SU-DHL-6 (cell line): ENCODE data around the gene SLC24A2.

Experiments
- EZH2phosphoT487 ChIP-seq: fragments of 200-600 bp; sonication (generic), shearing (Covaris generic); conservative IDR thresholded peaks from 2 replicates; pipeline ENCODE4 v1.6.1; 2018; ENCODE audit warnings: mild to moderate bottlenecking, antibody characterized with exemption, low read length, moderate library complexity, mixed read lengths
- TF ChIP-seq, protein P1 (sequence below): fragments of 200-600 bp; sonication (generic); IDR thresholded peaks from one replicate; pipeline ENCODE4 v1.5.1; 2017; ENCODE audit warnings: antibody characterized with exemption, mild to moderate bottlenecking, low read length, moderate library complexity; ENCODE audit not compliant: insufficient read depth, poor library complexity, severe bottlenecking

DNA sequence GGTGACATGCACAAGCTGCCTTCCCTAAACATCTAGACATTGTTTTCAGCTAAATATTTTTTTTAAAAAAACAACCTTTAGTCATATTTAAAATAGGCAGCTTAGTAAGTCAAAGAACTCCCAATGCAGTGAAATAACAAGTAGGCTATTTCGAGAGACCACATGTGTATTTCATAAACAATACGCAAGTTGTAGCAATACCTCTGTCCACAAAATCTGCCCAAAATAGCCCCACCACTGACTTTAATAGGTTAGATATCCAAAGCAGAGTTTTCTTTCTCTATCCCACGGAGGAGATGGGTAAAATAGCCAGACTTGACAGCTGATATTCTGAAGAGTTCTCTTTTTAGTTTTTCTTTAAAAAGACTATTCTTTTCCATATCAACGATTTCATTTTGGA lies 1.2 kb downstream of the SLC24A2 start:
- TF ChIP-seq, protein P1, sequence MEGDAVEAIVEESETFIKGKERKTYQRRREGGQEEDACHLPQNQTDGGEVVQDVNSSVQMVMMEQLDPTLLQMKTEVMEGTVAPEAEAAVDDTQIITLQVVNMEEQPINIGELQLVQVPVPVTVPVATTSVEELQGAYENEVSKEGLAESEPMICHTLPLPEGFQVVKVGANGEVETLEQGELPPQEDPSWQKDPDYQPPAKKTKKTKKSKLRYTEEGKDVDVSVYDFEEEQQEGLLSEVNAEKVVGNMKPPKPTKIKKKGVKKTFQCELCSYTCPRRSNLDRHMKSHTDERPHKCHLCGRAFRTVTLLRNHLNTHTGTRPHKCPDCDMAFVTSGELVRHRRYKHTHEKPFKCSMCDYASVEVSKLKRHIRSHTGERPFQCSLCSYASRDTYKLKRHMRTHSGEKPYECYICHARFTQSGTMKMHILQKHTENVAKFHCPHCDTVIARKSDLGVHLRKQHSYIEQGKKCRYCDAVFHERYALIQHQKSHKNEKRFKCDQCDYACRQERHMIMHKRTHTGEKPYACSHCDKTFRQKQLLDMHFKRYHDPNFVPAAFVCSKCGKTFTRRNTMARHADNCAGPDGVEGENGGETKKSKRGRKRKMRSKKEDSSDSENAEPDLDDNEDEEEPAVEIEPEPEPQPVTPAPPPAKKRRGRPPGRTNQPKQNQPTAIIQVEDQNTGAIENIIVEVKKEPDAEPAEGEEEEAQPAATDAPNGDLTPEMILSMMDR: no peak
- no peak for TF ChIP-seq EZH2phosphoT487
